HCT116 (cell line): ENCODE data around the gene IL17C. TPM values are rescaled to one million over a fixed set of nuclear protein-coding genes. Genes with fewer than 3 reads are reported as not detected.

Source experiments
- ATAC-seq: fragments of 200-7000 bp; cut with Tn5 transposase; 2 replicates; pipeline ENCODE4 v1.9.1; 2020; ENCODE audit warnings: mild to moderate bottlenecking, moderate library complexity
- BruUV-seq: library from RNA; stranded (reverse); fragments of 400-500 nt; replicated peaks from 2 replicates; lab custom pipeline; 2021; lab: Mats Ljungman, UMichigan
- CTCF ChIA-PET: fragments of 300-600 bp; sonication (Branson Sonifier 250); formaldehyde crosslinking; loops from one replicate; lab custom pipeline; 2021; ENCODE audit warnings: antibody characterized with exemption; lab: Charles Lee
- POLR2A ChIA-PET: fragments of 300-600, 350-600 bp; sonication (Branson Sonifier 250); formaldehyde crosslinking; loops from one replicate; lab custom pipeline; 2021; ENCODE audit warnings: antibody characterized with exemption; lab: Charles Lee
- RAD21 ChIA-PET, 2 experiments: fragments of 300-600 bp; sonication (Branson Sonifier 250); formaldehyde crosslinking; loops; one replicate each; lab custom pipeline; 2023; ENCODE audit warnings: low total read pairs in 2 of 2; ENCODE audit not compliant: uncharacterized antibody in 2 of 2, unreplicated experiment in 2 of 2, low non-redundant PET in 1 of 2; lab: Charles Lee
- DNase-seq: peaks from one replicate; pipeline ENCODE4 v3.0.0-alpha.2; 2010; ENCODE audit warnings: low read depth, low spot score
- H2AFZ ChIP-seq: fragments of 200-600 bp; shearing (Covaris generic), sonication (generic); 2 replicates; pipeline ENCODE4 v1.6.1; 2017; ENCODE audit warnings: low read depth, mixed run types, mixed read lengths, antibody characterized with exemption, low read length; ENCODE audit not compliant: poor library complexity, severe bottlenecking
- H3K27ac ChIP-seq: 2 replicates; pipeline ENCODE4 v1.5.1; 2012; ENCODE audit warnings: low read depth, low read length
- H3K27me3 ChIP-seq: fragments of 200-600 bp; sonication (generic); 2 replicates; pipeline ENCODE4 v1.6.1; 2016; ENCODE audit warnings: mixed run types, low read length, mixed read lengths; ENCODE audit not compliant: insufficient read depth
- H3K36me3 ChIP-seq, 2 experiments: fragments of 200-500 bp in 1 of 2; fragments of 200-600 bp in 1 of 2; sonication (Bioruptor generic) in 1 of 2; sonication (generic) in 1 of 2; 2 replicates each; pipeline versions ENCODE4 v1.5.1 to v1.6.1; 2014 to 2016; ENCODE audit warnings: low read length in 2 of 2, inconsistent platforms in 1 of 2, mixed read lengths in 1 of 2, mixed run types in 1 of 2; ENCODE audit not compliant: insufficient read depth in 2 of 2, control insufficient read depth in 1 of 2
- H3K4me1 ChIP-seq, 2 experiments: fragments of 200-600 bp in 1 of 2; sonication (generic) in 1 of 2; 2 replicates each; pipeline versions ENCODE4 v1.5.1 to v1.6.1; 2012 to 2017; ENCODE audit warnings: low read length in 2 of 2, inconsistent platforms in 1 of 2, mild to moderate bottlenecking in 1 of 2, mixed read lengths in 1 of 2, mixed run types in 1 of 2, moderate library complexity in 1 of 2; ENCODE audit not compliant: insufficient read depth in 2 of 2, control insufficient read depth in 1 of 2
- H3K4me2 ChIP-seq: fragments of 200-600 bp; sonication (generic); 2 replicates; pipeline ENCODE4 v1.6.1; 2017; ENCODE audit warnings: mixed run types, low read length, mixed read lengths
- H3K4me3 ChIP-seq, 2 experiments: fragments of 200-600 bp in 1 of 2; sonication (generic) in 1 of 2; replicated peaks in 1 of 2; 2 replicates each; pipeline ENCODE4 v1.5.1; 2011 to 2016; ENCODE audit warnings: low read length in 2 of 2, control low read depth in 1 of 2, low read depth in 1 of 2, mild to moderate bottlenecking in 1 of 2, mixed read lengths in 1 of 2, mixed run types in 1 of 2
- H3K79me2 ChIP-seq: fragments of 200-600 bp; sonication (generic); 2 replicates; pipeline ENCODE4 v1.6.1; 2017; ENCODE audit warnings: mild to moderate bottlenecking, mixed run types, low read length, moderate library complexity, mixed read lengths; ENCODE audit not compliant: insufficient read depth
- H3K9ac ChIP-seq: fragments of 200-600 bp; sonication (generic); 2 replicates; pipeline ENCODE4 v1.6.1; 2016; ENCODE audit warnings: low read length, mixed read lengths
- H3K9me2 ChIP-seq: fragments of 200-600 bp; sonication (generic), shearing (Covaris generic); 2 replicates; pipeline ENCODE4 v1.6.1; 2017; ENCODE audit warnings: mixed run types, mild to moderate bottlenecking, moderate library complexity; ENCODE audit not compliant: insufficient read depth
- H3K9me3 ChIP-seq, 2 experiments: fragments of 200-500 bp in 1 of 2; fragments of 200-600 bp in 1 of 2; sonication (Bioruptor generic) in 1 of 2; sonication (generic) in 1 of 2; 2 replicates each; pipeline ENCODE4 v1.6.1; 2014 to 2017; ENCODE audit warnings: low read length in 2 of 2, mixed read lengths in 2 of 2, inconsistent platforms in 1 of 2, low read depth in 1 of 2, mild to moderate bottlenecking in 1 of 2, mixed run types in 1 of 2, moderate library complexity in 1 of 2; ENCODE audit not compliant: control insufficient read depth in 1 of 2, insufficient read depth in 1 of 2
- H4K20me1 ChIP-seq: fragments of 200-600 bp; sonication (generic), shearing (Covaris generic); 2 replicates; pipeline ENCODE4 v1.6.1; 2017; ENCODE audit warnings: mixed run types, mild to moderate bottlenecking, moderate library complexity; ENCODE audit not compliant: insufficient read depth
- ATF3 ChIP-seq: IDR thresholded peaks from 2 replicates; pipeline ENCODE4 v1.6.1; 2012
- EZH2 ChIP-seq: fragments of 200-600 bp; sonication (generic); IDR thresholded peaks from 2 replicates; pipeline ENCODE4 v1.6.1; 2017; ENCODE audit warnings: antibody characterized with exemption, mixed run types
- JUND ChIP-seq: IDR thresholded peaks from 2 replicates; pipeline ENCODE4 v1.6.1; 2012
- POLR2AphosphoS5 ChIP-seq: IDR thresholded peaks from 2 replicates; pipeline ENCODE4 v1.6.1; 2011; ENCODE audit warnings: mild to moderate bottlenecking, low read depth, low read length, moderate library complexity
- RAD21 ChIP-seq: IDR thresholded peaks from 2 replicates; pipeline ENCODE4 v1.6.1; 2012; ENCODE audit warnings: low read depth, mild to moderate bottlenecking
- TCF7L2 ChIP-seq: IDR thresholded peaks from 2 replicates; pipeline ENCODE4 v1.7.0; 2011; ENCODE audit warnings: borderline replicate concordance, inconsistent platforms; ENCODE audit not compliant: insufficient read depth, insufficient read length; ENCODE audit errors: extremely low read depth
- intact Hi-C: fragments of 100-400 bp; cut with micrococcal nuclease; formaldehyde crosslinking; loops from 2 replicates; pipeline ENCODE4 v1.10.0; 2022
- total RNA-seq: library from RNA; stranded (reverse); gene quantifications from one replicate; pipeline ENCODE4 v1.2.1, GENCODE V29; 2021; ENCODE audit not compliant: unreplicated experiment
- TF ChIP-seq, protein P1 (sequence below), 3 experiments: fragments of 200-600 bp in 1 of 3; sonication (generic) in 1 of 3; IDR thresholded peaks in 2 of 3; conservative IDR thresholded peaks in 1 of 3; 2 replicates each; pipeline ENCODE4 v1.5.1; 2012 to 2017; ENCODE audit warnings: low read depth in 2 of 3, low read length in 2 of 3, antibody characterized with exemption in 1 of 3, borderline replicate concordance in 1 of 3, control low read depth in 1 of 3, mild to moderate bottlenecking in 1 of 3, mixed read lengths in 1 of 3, mixed run types in 1 of 3, moderate library complexity in 1 of 3; ENCODE audit not compliant: insufficient read depth in 1 of 3

Gene IL17C
- total RNA-seq, 1 experiment from 2014 or later = not detected

DNA sequence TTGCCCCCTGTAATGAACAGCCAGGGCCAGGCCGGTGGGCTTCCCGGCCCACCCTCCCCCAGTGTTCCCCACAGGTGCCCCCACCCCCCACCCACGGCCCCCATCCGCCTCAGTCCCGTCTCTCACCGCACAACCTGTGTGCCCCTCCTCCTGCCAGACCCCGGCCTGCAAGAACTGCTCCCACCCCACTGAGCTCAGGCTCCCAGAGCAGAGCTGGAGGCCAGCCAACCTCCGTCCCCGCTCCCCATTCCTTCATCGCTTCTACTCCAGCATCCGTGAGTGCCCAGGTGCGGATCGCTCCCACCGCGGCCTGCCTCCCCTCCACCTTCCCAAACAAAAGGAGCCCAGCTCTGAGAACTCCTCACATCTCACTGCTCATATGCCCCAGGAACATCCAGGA is 20.3 kb downstream of the IL17C start:
- peaks cover 0 to 11% of the 10 kb centered on the region in 2 experiments; a peak in 3 of 4 replicates for H3K4me1 ChIP-seq
- intact Hi-C loops = no loop called here
- RAD21 ChIA-PET = no interaction called here
- no peaks in the 10 kb centered on the region for H3K9me2 ChIP-seq
- DNase-seq = no peak
- no peak overlapping the region for H3K27ac ChIP-seq
- no peaks in the 10 kb centered on the region for H3K27me3 ChIP-seq
- no peak overlapping the region for H2AFZ ChIP-seq
- POLR2A ChIA-PET = no interaction called here
- CTCF ChIA-PET = interaction anchor here (0.5 kb wide), 1 partner anchor 16 kb away, joined by 3 read pairs; no protein-coding TSS in a partner anchor
- H4K20me1 ChIP-seq = no peaks in the 10 kb centered on the region
- H3K36me3 ChIP-seq = peaks cover 4 to 6% of the 10 kb centered on the region in 2 experiments; a peak in 2 of 4 replicates
- TF ChIP-seq ATF3 (no peak), JUND (no peak)
- TF ChIP-seq, all 23 proteins: peak for 0
- Histone ChIP-seq H3K9me3 (no peaks in the 10 kb centered on the region), H3K79me2 (peaks cover 33% of the 10 kb centered on the region), H3K9ac (no peak overlapping the region), H3K4me3 (no peak overlapping the region), H3K4me2 (no peak overlapping the region)
- no TSS peak for BruUV-seq
- ATAC-seq = no peak

- intact Hi-C loops = no loop called here
- RAD21 ChIA-PET = no interaction called here
- H3K9me3 ChIP-seq = no peaks in the 10 kb centered on the region
- ATAC-seq (no peak), DNase-seq (no peak)
- no peak overlapping the region for H2AFZ ChIP-seq
- no peak overlapping the region for H3K9ac ChIP-seq
- peaks cover 1 to 15% of the 10 kb centered on the region in 2 experiments; a peak in 3 of 4 replicates for H3K4me1 ChIP-seq
- peaks cover 4 to 6% of the 10 kb centered on the region in 2 experiments; a peak in 2 of 4 replicates for H3K36me3 ChIP-seq
- H3K9me2 ChIP-seq = no peaks in the 10 kb centered on the region
- TF ChIP-seq POLR2AphosphoS5 (no peak), TCF7L2 (no peak), EZH2 (no peak), RAD21 (no peak)
- TF ChIP-seq, protein P1, sequence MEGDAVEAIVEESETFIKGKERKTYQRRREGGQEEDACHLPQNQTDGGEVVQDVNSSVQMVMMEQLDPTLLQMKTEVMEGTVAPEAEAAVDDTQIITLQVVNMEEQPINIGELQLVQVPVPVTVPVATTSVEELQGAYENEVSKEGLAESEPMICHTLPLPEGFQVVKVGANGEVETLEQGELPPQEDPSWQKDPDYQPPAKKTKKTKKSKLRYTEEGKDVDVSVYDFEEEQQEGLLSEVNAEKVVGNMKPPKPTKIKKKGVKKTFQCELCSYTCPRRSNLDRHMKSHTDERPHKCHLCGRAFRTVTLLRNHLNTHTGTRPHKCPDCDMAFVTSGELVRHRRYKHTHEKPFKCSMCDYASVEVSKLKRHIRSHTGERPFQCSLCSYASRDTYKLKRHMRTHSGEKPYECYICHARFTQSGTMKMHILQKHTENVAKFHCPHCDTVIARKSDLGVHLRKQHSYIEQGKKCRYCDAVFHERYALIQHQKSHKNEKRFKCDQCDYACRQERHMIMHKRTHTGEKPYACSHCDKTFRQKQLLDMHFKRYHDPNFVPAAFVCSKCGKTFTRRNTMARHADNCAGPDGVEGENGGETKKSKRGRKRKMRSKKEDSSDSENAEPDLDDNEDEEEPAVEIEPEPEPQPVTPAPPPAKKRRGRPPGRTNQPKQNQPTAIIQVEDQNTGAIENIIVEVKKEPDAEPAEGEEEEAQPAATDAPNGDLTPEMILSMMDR (IDR thresholded peaks at IDR 0.05 in 2 of 3, conservative IDR thresholded peaks at IDR 0.05 in 1 of 3; ENCODE audit: borderline replicate concordance in 1 of 3, insufficient read depth in 1 of 3, low read depth in 2 of 3, low read length in 2 of 3) = no peak
- BruUV-seq = no TSS peak
- H3K27me3 ChIP-seq = no peaks in the 10 kb centered on the region
- CTCF ChIA-PET = interaction anchor here (0.5 kb wide), 1 partner anchor 16 kb away, joined by 3 read pairs; no protein-coding TSS in a partner anchor
- H4K20me1 ChIP-seq = no peaks in the 10 kb centered on the region
- POLR2A ChIA-PET = no interaction called here
- peaks cover 36% of the 10 kb centered on the region for H3K79me2 ChIP-seq
- no peak overlapping the region for H3K4me2 ChIP-seq
- H3K27ac ChIP-seq = no peak overlapping the region
- no peak overlapping the region for H3K4me3 ChIP-seq
These were observed 20.8 kb downstream of the IL17C start for GRCh38 chr16:88659160-88659559.
